Common myeloid progenitor, CD34-positive (primary cell): Measurements from ENCODE around the gene GNG13. TPM values are rescaled to one million over a fixed set of nuclear protein-coding genes. Genes with fewer than 3 reads are reported as not detected.

Experiments used
- CTCF ChIA-PET: fragments of 350-600 bp; sonication (Branson Sonifier 250); formaldehyde crosslinking; loops from one replicate; lab custom pipeline; 2021; ENCODE audit warnings: antibody characterized with exemption; lab: Charles Lee
- POLR2A ChIA-PET: fragments of 350-600 bp; sonication (Branson Sonifier 250); formaldehyde crosslinking; loops from one replicate; lab custom pipeline; 2021; ENCODE audit warnings: antibody characterized with exemption; lab: Charles Lee
- DNase-seq, 3 donors: peaks; one replicate each; pipeline versions ENCODE4 v3.0.0 to v3.0.0-alpha.2; 2013
- H3K27ac ChIP-seq, 2 experiments: 1 replicate in 1 of 2; 2 replicates in 1 of 2; pipeline ENCODE4 v1.7.0; 2013; ENCODE audit warnings: inconsistent platforms in 2 of 2, low read length in 2 of 2, mild to moderate bottlenecking in 2 of 2, low read depth in 1 of 2, moderate library complexity in 1 of 2; ENCODE audit not compliant: severe bottlenecking in 2 of 2, insufficient read depth in 1 of 2, poor library complexity in 1 of 2
- H3K27me3 ChIP-seq, 5 experiments: replicated peaks in 2 of 5; 1 replicate in 3 of 5; 2 replicates in 2 of 5; pipeline versions ENCODE4 v1.6.1 to v1.7.0; 2013; ENCODE audit warnings: low read length in 4 of 5, mild to moderate bottlenecking in 2 of 5, moderate library complexity in 2 of 5, inconsistent platforms in 1 of 5; ENCODE audit not compliant: insufficient read depth in 5 of 5, control insufficient read depth in 4 of 5
- H3K36me3 ChIP-seq, 4 experiments: 1 replicate in 2 of 4; 2 replicates in 2 of 4; pipeline versions ENCODE4 v1.6.1 to v1.7.0; 2013; ENCODE audit warnings: low read length in 3 of 4, control low read depth in 1 of 4, mild to moderate bottlenecking in 1 of 4; ENCODE audit not compliant: control insufficient read depth in 4 of 4, insufficient read depth in 4 of 4
- H3K4me1 ChIP-seq, 4 experiments: 1 replicate in 3 of 4; 2 replicates in 1 of 4; pipeline versions ENCODE4 v1.6.1 to v1.7.1; 2013; ENCODE audit warnings: low read length in 3 of 4, mild to moderate bottlenecking in 3 of 4, control low read depth in 1 of 4, inconsistent platforms in 1 of 4, moderate library complexity in 1 of 4; ENCODE audit not compliant: control insufficient read depth in 4 of 4, insufficient read depth in 4 of 4; ENCODE audit errors: control extremely low read depth in 1 of 4
- H3K4me3 ChIP-seq, 7 experiments: 1 replicate in 4 of 7; 2 replicates in 3 of 7; pipeline versions ENCODE4 v1.5.1 to v1.7.0; 2013; ENCODE audit warnings: mild to moderate bottlenecking in 7 of 7, low read length in 6 of 7, moderate library complexity in 6 of 7, inconsistent platforms in 2 of 7, low read depth in 2 of 7, control low read depth in 1 of 7; ENCODE audit not compliant: insufficient read depth in 4 of 7, control insufficient read depth in 1 of 7; ENCODE audit errors: extremely low read depth in 1 of 7
- H3K9me3 ChIP-seq, 5 experiments: 1 replicate in 4 of 5; 2 replicates in 1 of 5; pipeline versions ENCODE4 v1.6.1 to v1.7.1; 2013; ENCODE audit warnings: low read length in 4 of 5, mild to moderate bottlenecking in 2 of 5, inconsistent platforms in 1 of 5, low read depth in 1 of 5, moderate library complexity in 1 of 5; ENCODE audit not compliant: control insufficient read depth in 4 of 5, insufficient read depth in 2 of 5; ENCODE audit errors: control extremely low read depth in 1 of 5
- WGBS: methylation state at CpG from one replicate; pipeline ENCODE4 v1.1.5; 2013; ENCODE audit not compliant: insufficient coverage; 5-methylcytosine and 5-hydroxymethylcytosine counted together
- polyA plus RNA-seq: library from polyadenylated mRNA; unstranded; fragments of 120-200 nt; gene quantifications from one replicate; pipeline ENCODE4 v1.2.1, GENCODE V29; 2013

Gene GNG13, protein sequence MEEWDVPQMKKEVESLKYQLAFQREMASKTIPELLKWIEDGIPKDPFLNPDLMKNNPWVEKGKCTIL
- polyA plus RNA-seq, result not detected

DNA sequence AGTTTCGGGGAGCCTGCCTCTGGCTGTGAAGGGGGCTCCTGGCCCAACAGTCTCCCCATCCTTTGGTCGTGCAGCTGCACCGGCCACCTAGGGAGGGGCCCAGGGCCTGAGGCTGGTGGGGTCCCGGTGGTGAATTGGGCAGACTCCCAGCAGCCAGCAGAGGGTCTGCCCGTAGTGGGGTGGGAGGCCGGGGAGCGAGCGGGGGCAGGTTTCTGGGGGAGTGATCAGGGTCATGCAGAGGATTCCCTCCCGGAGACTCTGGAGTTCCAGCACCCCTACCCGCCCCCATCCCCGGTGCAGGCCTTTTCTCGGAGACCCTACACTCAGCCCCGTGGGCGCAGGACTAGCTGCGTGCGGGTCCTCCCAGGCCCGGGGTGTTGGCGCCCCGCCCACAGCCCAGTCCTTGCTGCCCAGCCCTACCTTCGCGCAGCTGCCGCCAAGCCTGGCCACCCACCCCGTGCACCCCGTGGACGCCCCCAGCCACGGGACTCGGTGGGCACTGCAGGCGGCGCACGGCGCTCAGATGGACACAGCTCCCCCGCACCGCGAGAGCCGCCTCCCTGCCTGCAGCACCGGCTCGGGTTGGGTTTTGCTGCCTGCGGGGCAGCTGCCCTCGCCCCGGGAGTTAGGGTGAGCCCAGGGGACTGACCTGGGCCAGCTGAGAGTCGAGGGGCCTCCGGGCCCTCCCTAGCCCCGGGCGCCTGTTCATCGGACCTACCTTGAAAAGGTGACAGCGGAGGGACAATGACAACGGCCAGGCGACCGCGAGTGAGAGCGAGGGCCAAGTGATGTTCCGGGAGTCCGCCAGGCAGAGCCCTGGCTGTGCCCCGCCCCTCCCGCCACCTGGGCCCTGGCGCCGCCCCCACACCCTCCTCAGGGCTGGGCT is at the start of gene GNG13:
Gene GNG13 (minus strand): TSS at position 787 of the 886 bp plus-strand sequence. CDS start 1,657 bp downstream, outside the sequence.
- CTCF ChIA-PET, result no interaction called here
- 8% methylated on average over 53 of the region's 57 CpGs for WGBS
- peaks cover 0 to 2% (median 0%) of the 10 kb centered on the region in 5 experiments for H3K9me3 ChIP-seq

DNA sequence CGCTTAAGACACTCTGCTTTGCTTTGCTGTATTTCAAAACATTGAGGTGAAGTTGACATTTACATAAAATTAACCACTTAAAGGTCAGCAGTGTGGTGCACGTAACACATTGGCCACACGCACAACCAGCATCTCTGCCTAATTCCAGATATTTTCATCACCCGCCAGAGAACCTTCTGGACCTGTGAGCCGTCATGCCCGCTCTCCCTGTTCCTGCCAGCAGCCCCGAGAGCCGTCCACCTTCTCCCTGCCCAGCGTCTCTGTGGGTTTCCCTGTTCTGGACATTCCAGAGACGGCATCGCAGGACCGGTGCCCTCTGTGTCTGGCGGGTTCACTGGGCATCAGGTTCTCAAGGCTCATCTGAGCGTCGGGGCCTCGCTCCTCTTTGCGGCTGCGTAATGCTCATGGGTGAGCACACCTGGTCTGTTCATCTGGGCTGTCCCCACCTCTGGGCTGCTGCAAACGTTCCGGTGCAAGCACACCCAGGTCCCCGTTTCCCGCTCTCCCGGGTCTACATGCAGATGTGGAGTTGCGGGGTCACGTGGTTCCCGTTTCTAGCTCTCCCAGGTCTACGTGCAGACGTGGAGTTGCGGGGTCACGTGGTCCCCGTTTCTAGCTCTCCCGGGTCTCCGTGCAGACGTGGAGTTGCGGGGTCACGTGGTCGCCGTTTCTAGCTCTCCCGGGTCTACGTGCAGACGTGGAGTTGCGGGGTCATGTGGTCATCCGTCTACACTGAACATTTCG is 48.1 kb upstream of the GNG13 start:
- 96% methylated on average over 41 of the region's 44 CpGs for WGBS
- POLR2A ChIA-PET, result no interaction called here
- no peak for DNase-seq
- no peaks in the 10 kb centered on the region for H3K27me3 ChIP-seq
- peaks cover 0 to 41% (median 35%) of the 10 kb centered on the region in 5 experiments for H3K9me3 ChIP-seq
- CTCF ChIA-PET, result interaction anchor here (0.7 kb wide), 1 partner anchor 219 kb away, joined by 3 read pairs; no protein-coding TSS in a partner anchor
- no peak overlapping the region for H3K27ac ChIP-seq
- no peaks in the 10 kb centered on the region for H3K36me3 ChIP-seq
- H3K4me3 ChIP-seq, result no peak overlapping the region
- H3K4me1 ChIP-seq, result no peaks in the 10 kb centered on the region

More for the DNA sequence above, at the start of gene GNG13:
- Histone ChIP-seq H3K4me3 (no peak within 1 kb of the TSS), H3K4me1 (peaks cover 0 to 5% (median 1%) of the 10 kb centered on the region in 4 experiments), H3K27me3 (peaks cover 0 to 57% (median 16%) of the 10 kb centered on the region in 5 experiments), H3K27ac (no peak within 1 kb of the TSS), H3K36me3 (peaks cover 0 to 21% (median 7%) of the 10 kb centered on the region in 4 experiments)
- POLR2A ChIA-PET, result no interaction called here
- no peak for DNase-seq

DNA sequence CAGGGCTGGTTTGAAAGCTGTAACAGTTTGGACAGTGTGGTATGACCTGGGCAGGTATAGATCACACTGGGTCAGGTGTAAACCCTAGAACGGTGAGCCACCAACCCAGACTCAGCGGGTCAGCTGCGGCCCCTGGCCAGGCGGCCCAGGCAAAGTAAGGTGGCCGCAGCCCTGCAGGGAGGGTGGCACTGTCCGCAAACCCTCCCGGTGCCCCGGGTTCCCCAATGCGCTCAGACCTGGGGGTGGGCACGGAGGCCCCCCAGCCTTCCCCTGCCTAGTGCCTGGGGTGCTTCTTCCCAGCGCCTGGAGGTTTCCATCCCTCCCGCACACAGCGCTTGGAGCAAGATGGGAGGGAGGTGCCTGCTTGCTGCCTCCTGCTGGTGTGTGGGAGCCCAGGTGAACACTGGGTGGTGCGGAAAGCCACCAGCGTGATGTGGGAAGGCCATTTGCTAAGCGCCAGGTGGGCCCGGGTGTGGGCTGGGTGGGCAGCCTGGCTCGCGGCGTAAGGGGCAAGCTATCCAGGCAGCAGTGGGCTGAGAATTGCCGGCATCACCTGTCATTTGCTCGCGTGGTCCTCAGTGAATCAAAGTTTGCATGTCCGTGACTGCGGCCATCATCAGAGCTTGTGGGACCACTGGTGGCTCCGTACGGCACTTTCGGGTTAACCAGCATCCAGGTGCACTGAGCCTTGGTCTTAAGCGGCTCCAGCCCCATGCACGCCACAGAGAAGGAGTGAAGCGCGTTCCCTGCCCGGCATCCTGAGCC is 47.3 kb upstream of the GNG13 start:
- Histone ChIP-seq H3K27ac (no peak overlapping the region), H3K36me3 (no peaks in the 10 kb centered on the region), H3K4me3 (no peak overlapping the region), H3K27me3 (no peaks in the 10 kb centered on the region), H3K4me1 (no peaks in the 10 kb centered on the region), H3K9me3 (peaks cover 0 to 41% (median 35%) of the 10 kb centered on the region in 5 experiments)
- CTCF ChIA-PET, result no interaction called here
- no peak for DNase-seq
- POLR2A ChIA-PET, result no interaction called here
- 98% methylated on average over 29 of the region's 33 CpGs for WGBS

DNA sequence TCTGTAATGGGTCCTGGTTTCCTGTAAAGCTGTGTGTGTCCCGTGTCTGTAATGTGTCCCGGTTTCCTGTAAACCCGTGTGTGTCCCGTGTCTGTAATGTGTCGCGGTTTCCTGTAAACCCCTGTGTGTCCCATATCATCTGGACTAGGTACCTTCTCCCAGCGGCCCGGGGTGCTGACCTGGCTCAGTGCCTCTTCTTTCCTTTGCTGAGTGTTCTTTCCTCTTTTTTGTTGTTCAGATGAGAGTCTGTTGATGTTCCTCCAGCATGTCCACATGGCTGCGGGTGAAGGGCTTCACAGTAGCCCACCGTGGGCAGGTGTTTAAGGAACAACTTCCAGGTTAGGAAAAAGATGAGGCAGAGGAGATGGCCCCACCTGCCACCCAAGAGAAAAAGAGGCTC is 46.6 kb upstream of the GNG13 start:
- ChIA-PET POLR2A (no interaction called here), CTCF (no interaction called here)
- 92% methylated on average over 9 of the region's 10 CpGs for WGBS
- Histone ChIP-seq H3K4me1 (no peaks in the 10 kb centered on the region), H3K36me3 (no peaks in the 10 kb centered on the region), H3K4me3 (no peak overlapping the region), H3K27me3 (no peaks in the 10 kb centered on the region), H3K9me3 (peaks cover 0 to 41% (median 35%) of the 10 kb centered on the region in 5 experiments), H3K27ac (no peak overlapping the region)
- DNase-seq, result no peak

DNA sequence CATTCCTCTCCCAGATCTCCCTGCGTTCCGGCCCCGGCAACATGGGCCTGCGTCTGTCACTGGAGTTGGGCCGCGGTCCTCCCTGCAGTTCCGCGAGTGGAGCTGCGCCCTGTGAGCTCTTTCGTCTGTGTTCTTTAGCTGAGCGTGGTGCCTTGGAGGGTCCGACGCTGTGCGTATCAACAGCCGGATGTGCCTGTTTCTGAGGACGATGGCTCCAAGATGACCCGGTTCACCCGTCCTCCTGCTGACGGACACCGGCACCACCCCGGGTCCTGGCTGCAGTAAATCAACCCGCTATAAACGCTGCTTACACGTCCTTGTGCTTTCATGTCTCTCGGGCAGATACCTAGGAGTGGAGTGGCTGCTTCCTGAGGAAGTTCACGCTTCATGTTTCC is 44.8 kb upstream of the GNG13 start:
- Histone ChIP-seq H3K27ac (no peak overlapping the region), H3K9me3 (peaks cover 0 to 26% (median 23%) of the 10 kb centered on the region in 5 experiments), H3K27me3 (no peaks in the 10 kb centered on the region), H3K4me1 (peaks cover 0 to 2% (median 0%) of the 10 kb centered on the region in 4 experiments), H3K36me3 (no peaks in the 10 kb centered on the region), H3K4me3 (no peak overlapping the region)
- ChIA-PET CTCF (no interaction called here), POLR2A (no interaction called here)
- 73% methylated on average over 25 of the region's 26 CpGs for WGBS
- no peak for DNase-seq

DNA sequence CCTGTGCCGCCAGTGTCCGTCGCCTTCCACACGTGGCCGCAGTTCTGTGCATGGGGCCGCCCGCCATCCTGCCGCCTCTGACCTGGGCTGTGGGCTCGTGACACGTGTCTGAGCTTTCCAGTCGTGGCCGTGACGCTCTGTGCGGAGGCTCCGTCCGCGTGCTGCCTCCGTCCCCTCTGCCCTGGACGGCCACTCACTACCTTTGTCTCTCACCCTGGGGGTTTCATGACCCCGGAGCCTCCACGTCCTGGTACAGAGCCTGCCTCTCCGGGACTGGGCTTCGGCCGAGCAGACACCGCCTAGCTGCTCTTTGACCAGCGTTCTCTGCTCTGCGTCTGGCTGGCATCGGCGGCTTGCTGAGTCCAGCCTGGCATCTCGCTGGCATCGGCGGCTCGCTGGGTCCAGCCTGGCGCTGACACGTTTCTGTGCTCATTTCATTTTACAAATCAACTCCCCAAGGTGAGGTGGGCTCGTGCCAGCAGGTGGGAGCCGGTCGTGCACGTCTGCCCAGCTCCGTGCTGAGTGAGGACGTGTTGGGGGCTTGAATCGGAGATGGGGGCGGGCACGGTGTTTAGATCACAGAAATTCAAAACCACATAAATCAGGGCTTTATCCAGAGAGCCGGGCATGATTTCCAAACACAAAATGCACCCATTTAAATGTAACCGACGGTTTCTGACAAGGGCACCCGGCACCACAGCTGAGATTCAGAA is 44.3 kb upstream of the GNG13 start:
- peaks cover 0 to 2% (median 0%) of the 10 kb centered on the region in 5 experiments for H3K27me3 ChIP-seq
- H3K27ac ChIP-seq, result no peak overlapping the region
- ChIA-PET CTCF (no interaction called here), POLR2A (no interaction called here)
- peaks cover 0 to 2% (median 0%) of the 10 kb centered on the region in 4 experiments for H3K4me1 ChIP-seq
- WGBS, result 93% methylated on average over 40 of the region's 48 CpGs
- H3K36me3 ChIP-seq, result no peaks in the 10 kb centered on the region
- no peak overlapping the region for H3K4me3 ChIP-seq
- peaks cover 0 to 20% (median 18%) of the 10 kb centered on the region in 5 experiments for H3K9me3 ChIP-seq
- no peak for DNase-seq
